Gastrocnemius medialis (tissue), 4 donors: ENCODE results near the gene SLC4A9.

Experiments
- CTCF ChIP-seq, 5 experiments: fragments of 450-650 bp in 3 of 5; fragments of 200-600 bp in 2 of 5; sonication (generic) in 2 of 5; IDR thresholded peaks in 4 of 5; conservative IDR thresholded peaks in 1 of 5; 1 replicate in 4 of 5; 2 replicates in 1 of 5; pipeline ENCODE4 v1.5.1; 2016 to 2019; ENCODE audit warnings: antibody characterized with exemption in 5 of 5, mild to moderate bottlenecking in 3 of 5, moderate library complexity in 3 of 5
- POLR2A ChIP-seq, 2 donors: fragments of 450-650 bp; IDR thresholded peaks; one replicate each; pipeline ENCODE4 v1.6.1; 2017; ENCODE audit warnings: antibody characterized with exemption in 2 of 2, mild to moderate bottlenecking in 2 of 2, moderate library complexity in 2 of 2

DNA sequence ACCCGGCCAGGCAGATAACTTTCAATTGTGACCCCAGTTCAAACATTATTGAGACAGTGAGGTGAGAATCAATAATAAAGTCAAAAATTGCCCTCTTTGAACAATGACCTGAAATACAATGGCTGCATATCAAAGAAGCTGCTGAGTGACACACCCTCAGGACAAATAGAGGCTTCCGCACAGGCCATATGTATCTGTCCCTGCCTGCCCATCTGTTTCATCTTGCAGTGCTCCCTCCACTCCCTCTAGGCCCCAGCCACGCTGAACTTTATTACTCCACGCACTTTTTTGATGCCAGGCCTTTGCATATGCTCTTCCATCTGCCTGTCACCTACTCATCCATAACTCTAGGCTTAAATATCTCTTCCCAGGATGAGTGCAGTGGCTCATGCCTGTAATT is 41.2 kb upstream of the SLC4A9 start:
- TF ChIP-seq CTCF (IDR thresholded peaks at IDR 0.05 in 4 of 5, conservative IDR thresholded peaks at IDR 0.05 in 1 of 5) (no peak), POLR2A (IDR thresholded peaks at IDR 0.05) (no peak)
